ENCODE measurements around the gene PPP1R3F. TPM values are rescaled to one million over a fixed set of nuclear protein-coding genes. Genes with fewer than 3 reads are reported as not detected.
A peak's percentile ranks its signal among the peaks of the same experiment; 100 is the strongest.

The PPP1R3F gene
- total RNA-seq, 2 donors from 2014 or later: 3.0 to 16.3 TPM

DNA sequence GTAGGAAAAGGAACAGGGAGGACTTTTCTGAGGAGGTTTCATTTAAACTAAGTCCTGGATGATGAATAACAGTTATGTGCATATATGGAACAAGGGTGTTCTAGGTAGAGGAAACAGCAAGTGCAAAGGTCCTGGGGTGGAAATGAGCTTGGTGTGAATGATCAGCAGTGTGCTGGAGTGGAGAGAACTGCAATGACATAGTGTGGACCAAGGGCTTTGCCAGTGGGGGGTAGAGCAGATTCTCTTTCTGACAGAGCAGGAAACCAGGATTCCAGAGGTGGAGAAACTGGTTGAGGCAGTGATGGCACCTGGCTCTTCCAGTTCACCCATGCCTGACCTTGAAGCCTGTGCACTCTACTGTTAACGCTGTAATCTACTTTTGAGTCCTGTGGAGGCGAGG, 1.7 kb downstream of the PPP1R3F start:
- no peaks in the 10 kb centered on the region for H3K9me3 ChIP-seq
- no peak for TF ChIP-seq POLR2A (IDR thresholded peaks at IDR 0.05)
- TF ChIP-seq, protein P1, sequence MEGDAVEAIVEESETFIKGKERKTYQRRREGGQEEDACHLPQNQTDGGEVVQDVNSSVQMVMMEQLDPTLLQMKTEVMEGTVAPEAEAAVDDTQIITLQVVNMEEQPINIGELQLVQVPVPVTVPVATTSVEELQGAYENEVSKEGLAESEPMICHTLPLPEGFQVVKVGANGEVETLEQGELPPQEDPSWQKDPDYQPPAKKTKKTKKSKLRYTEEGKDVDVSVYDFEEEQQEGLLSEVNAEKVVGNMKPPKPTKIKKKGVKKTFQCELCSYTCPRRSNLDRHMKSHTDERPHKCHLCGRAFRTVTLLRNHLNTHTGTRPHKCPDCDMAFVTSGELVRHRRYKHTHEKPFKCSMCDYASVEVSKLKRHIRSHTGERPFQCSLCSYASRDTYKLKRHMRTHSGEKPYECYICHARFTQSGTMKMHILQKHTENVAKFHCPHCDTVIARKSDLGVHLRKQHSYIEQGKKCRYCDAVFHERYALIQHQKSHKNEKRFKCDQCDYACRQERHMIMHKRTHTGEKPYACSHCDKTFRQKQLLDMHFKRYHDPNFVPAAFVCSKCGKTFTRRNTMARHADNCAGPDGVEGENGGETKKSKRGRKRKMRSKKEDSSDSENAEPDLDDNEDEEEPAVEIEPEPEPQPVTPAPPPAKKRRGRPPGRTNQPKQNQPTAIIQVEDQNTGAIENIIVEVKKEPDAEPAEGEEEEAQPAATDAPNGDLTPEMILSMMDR (IDR thresholded peaks at IDR 0.05): no peak
- H3K27me3 ChIP-seq: no peaks in the 10 kb centered on the region
- WGBS, 2 donors: 26 to 63% methylated on average over 2 of the region's 2 CpGs
- H3K27ac ChIP-seq: peak overlapping the region in 2 of 4 donors; percentile 9 to 96
- intact Hi-C loops (cut with DNase I): no loop called here
- H3K36me3 ChIP-seq (replicated peaks in 1 of 2; ENCODE audit: insufficient read depth in 1 of 2, low read depth in 2 of 2): no peaks in the 10 kb centered on the region
- ATAC-seq (no peak), DNase-seq (peak in 3 of 4 donors; percentile 21 to 33 (median 32))
- peaks cover 37% of the 10 kb centered on the region for H3K4me1 ChIP-seq
- no peak overlapping the region for H3K4me3 ChIP-seq

DNA sequence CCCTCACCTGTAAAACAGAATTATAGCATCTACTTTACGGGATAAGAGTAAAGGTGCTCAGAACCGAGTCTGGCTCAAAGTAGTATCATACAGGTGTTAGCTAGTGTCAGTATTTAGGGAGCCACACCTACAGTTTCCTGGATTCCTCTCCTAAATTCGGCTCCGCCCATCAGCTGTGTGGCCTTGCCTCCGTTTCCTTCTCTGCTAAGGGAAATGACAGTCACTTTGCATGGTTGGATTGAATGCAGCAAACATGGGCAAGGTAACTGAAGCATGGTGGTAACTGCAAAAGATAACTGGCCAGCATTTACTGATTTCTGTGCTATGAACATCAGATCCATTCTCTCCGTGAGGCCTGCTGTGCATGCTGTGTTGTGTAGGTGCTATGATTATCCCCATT, 2.8 kb downstream of the PPP1R3F start:
- peaks cover 47% of the 10 kb centered on the region for H3K4me1 ChIP-seq
- no peaks in the 10 kb centered on the region for H3K9me3 ChIP-seq
- H3K27ac ChIP-seq: no peak overlapping the region
- H3K27me3 ChIP-seq: no peaks in the 10 kb centered on the region
- no peaks in the 10 kb centered on the region for H3K36me3 ChIP-seq (replicated peaks in 1 of 2; ENCODE audit: insufficient read depth in 1 of 2, low read depth in 2 of 2)
- intact Hi-C loops (cut with DNase I): no loop called here
- no peak for DNase-seq
- TF ChIP-seq POLR2A (IDR thresholded peaks at IDR 0.05): no peak
- TF ChIP-seq, protein P1 (IDR thresholded peaks at IDR 0.05): no peak
- 35% methylated on average over 6 of the region's 6 CpGs; no CpG with 5 or more reads in 1 of the 2 donors for WGBS, 2 donors
- no peak for ATAC-seq
- no peak overlapping the region for H3K4me3 ChIP-seq

DNA sequence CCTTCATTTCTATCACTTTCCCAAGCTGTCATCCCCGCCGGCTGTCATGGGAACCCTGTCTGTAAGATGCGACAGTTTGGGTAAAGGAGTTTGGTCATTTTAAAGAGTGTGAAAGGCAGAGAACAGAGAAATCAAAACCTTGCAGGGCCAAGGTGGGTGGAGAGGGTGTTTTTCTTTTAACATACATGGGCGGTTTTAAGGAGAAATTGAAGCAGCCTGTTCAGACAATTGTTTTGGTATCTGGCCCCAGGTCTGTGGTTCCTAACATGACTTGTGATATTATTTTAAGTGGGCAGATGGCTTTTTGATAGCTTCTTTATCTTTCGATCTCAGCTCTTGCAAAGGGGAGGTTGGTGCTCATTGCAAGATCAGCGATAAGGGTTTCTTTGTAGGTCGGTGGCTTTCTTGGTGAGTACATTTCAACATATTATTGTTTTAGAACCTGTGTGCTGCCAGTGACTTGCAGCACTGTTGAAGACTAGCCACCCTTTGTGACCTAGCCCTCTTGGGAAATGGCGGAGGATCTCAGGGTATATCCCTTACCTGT, 3.7 kb downstream of the PPP1R3F start:
- TF ChIP-seq, protein P1 (IDR thresholded peaks at IDR 0.05): no peak
- no peak for TF ChIP-seq POLR2A (IDR thresholded peaks at IDR 0.05)
- H3K4me1 ChIP-seq: peaks cover 50% of the 10 kb centered on the region
- H3K36me3 ChIP-seq (replicated peaks in 1 of 2; ENCODE audit: insufficient read depth in 1 of 2, low read depth in 2 of 2): no peaks in the 10 kb centered on the region
- no peak for ATAC-seq
- H3K27me3 ChIP-seq: no peaks in the 10 kb centered on the region
- WGBS, 2 donors: 73 to 96% methylated on average over 6 to 8 of the region's 8 CpGs
- DNase-seq: peak in 1 of 4 donors; percentile 6
- no peak overlapping the region for H3K4me3 ChIP-seq
- no peak overlapping the region for H3K27ac ChIP-seq
- intact Hi-C loops (cut with DNase I): no loop called here
- H3K9me3 ChIP-seq: no peaks in the 10 kb centered on the region

DNA sequence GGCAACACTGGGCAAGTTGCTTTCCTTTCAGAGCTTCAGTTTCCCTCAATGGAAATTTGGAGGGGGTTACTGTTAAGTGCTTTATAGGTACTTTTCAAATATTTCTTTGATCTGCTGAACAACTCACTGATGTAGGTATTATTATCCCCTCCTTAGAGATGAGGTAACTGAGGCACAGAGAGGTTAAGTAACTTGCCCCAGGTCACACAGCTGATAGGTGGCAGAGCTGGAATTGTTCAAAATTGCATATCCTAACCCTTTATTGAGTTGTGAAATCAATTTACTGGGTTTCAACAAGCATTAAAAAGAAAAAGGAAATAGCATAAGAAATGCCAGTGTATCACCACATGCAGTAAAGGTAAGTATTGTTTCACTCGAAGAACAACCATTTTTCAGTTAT, 6.6 kb downstream of the PPP1R3F start:
- WGBS, 2 donors: 56 to 88% methylated on average over 1 of the region's 1 CpG
- ATAC-seq (no peak), DNase-seq (no peak)
- Histone ChIP-seq H3K27me3 (no peaks in the 10 kb centered on the region), H3K36me3 (replicated peaks in 1 of 2; ENCODE audit: insufficient read depth in 1 of 2, low read depth in 2 of 2) (no peaks in the 10 kb centered on the region), H3K4me1 (peaks cover 39% of the 10 kb centered on the region), H3K4me3 (no peak overlapping the region), H3K9me3 (no peaks in the 10 kb centered on the region), H3K27ac (no peak overlapping the region)
- TF ChIP-seq, protein P1 (IDR thresholded peaks at IDR 0.05): no peak
- intact Hi-C loops (cut with DNase I): no loop called here

All from body of pancreas (tissue), 4 donors.